ENCODE measurements around the gene RXYLT1. TPM values are rescaled to one million over a fixed set of nuclear protein-coding genes. Genes with fewer than 3 reads are reported as not detected.

The RXYLT1 gene
- total RNA-seq, 3 donors from 2014 or later, result 10.5 to 16.4 (median 14.0) TPM

GRCh38 chr12:63752283-63752682 lies 27.4 kb upstream of the RXYLT1 start:
- Histone ChIP-seq H3K4me3 (no peak overlapping the region), H3K4me1 (ENCODE audit: low read depth) (no peaks in the 10 kb centered on the region), H3K36me3 (ENCODE audit: low read depth) (no peaks in the 10 kb centered on the region), H3K9me3 (no peaks in the 10 kb centered on the region)
- no peak for DNase-seq
- intact Hi-C loops (cut with DNase I, micrococcal nuclease), result no loop called here
- TF ChIP-seq CTCF (IDR thresholded peaks at IDR 0.05), result no peak
- no peak for ATAC-seq

- Histone ChIP-seq H3K36me3 (ENCODE audit: low read depth) (no peaks in the 10 kb centered on the region), H3K4me3 (no peak overlapping the region), H3K4me1 (ENCODE audit: low read depth) (no peaks in the 10 kb centered on the region), H3K9me3 (no peaks in the 10 kb centered on the region)
- TF ChIP-seq CTCF (IDR thresholded peaks at IDR 0.05), result no peak
- no peak for ATAC-seq
- intact Hi-C loops (cut with DNase I, micrococcal nuclease), result no loop called here
- DNase-seq, result no peak
Observed at GRCh38 chr12:63752841-63753240, 26.9 kb upstream of the RXYLT1 start.

- no peak for ATAC-seq
- H3K9me3 ChIP-seq, result no peaks in the 10 kb centered on the region
- no peaks in the 10 kb centered on the region for H3K4me1 ChIP-seq (ENCODE audit: low read depth)
- intact Hi-C loops (cut with DNase I, micrococcal nuclease), result no loop called here
- no peak for DNase-seq
- no peak for TF ChIP-seq CTCF (IDR thresholded peaks at IDR 0.05)
- H3K4me3 ChIP-seq, result no peak overlapping the region
- H3K36me3 ChIP-seq (ENCODE audit: low read depth), result no peaks in the 10 kb centered on the region
Observed at GRCh38 chr12:63753743-63754142, 26.0 kb upstream of the RXYLT1 start.

- intact Hi-C loops (cut with DNase I, micrococcal nuclease), result no loop called here
- Histone ChIP-seq H3K9me3 (no peaks in the 10 kb centered on the region), H3K36me3 (ENCODE audit: low read depth) (no peaks in the 10 kb centered on the region), H3K4me1 (ENCODE audit: low read depth) (no peaks in the 10 kb centered on the region), H3K4me3 (no peak overlapping the region)
- DNase-seq (no peak), ATAC-seq (no peak)
- no peak for TF ChIP-seq CTCF (IDR thresholded peaks at IDR 0.05)
Observed at GRCh38 chr12:63764481-63764880, 15.2 kb upstream of the RXYLT1 start.

- ATAC-seq (no peak), DNase-seq (no peak)
- Histone ChIP-seq H3K4me3 (no peak overlapping the region), H3K9me3 (peaks cover 8% of the 10 kb centered on the region), H3K36me3 (ENCODE audit: low read depth) (no peaks in the 10 kb centered on the region), H3K4me1 (ENCODE audit: low read depth) (no peaks in the 10 kb centered on the region)
- TF ChIP-seq CTCF (IDR thresholded peaks at IDR 0.05), result no peak
- intact Hi-C loops (cut with DNase I, micrococcal nuclease), result no loop called here
Observed at GRCh38 chr12:63766498-63766897, 13.2 kb upstream of the RXYLT1 start.

- Histone ChIP-seq H3K4me1 (ENCODE audit: low read depth) (no peaks in the 10 kb centered on the region), H3K36me3 (ENCODE audit: low read depth) (no peaks in the 10 kb centered on the region), H3K4me3 (no peak overlapping the region), H3K9me3 (peaks cover 8% of the 10 kb centered on the region)
- no peak for TF ChIP-seq CTCF (IDR thresholded peaks at IDR 0.05)
- ATAC-seq (no peak), DNase-seq (no peak)
- intact Hi-C loops (cut with DNase I, micrococcal nuclease), result no loop called here
Observed at GRCh38 chr12:63770375-63770774, 9.3 kb upstream of the RXYLT1 start.

All from mucosa of descending colon (tissue), 3 donors.